Muscle of arm (tissue), 14 donors: Measurements from ENCODE around the gene DNPH1. TPM values are rescaled to one million over a fixed set of nuclear protein-coding genes. Genes with fewer than 3 reads are reported as not detected.

Experiments used
- DNase-seq: peaks from one replicate; pipeline ENCODE4 v3.0.0-alpha.2; 2013
- long read RNA-seq, 11 donors: transcript quantifications; one replicate each; lab custom pipeline, GENCODE V29; 2026
- polyA plus RNA-seq, 12 donors: library from polyadenylated mRNA; unstranded; fragments of 120-200 nt; gene quantifications; one replicate each; pipeline ENCODE4 v1.2.1, GENCODE V29; 2013; ENCODE audit not compliant: insufficient read length in 12 of 12

The DNPH1 gene, protein sequence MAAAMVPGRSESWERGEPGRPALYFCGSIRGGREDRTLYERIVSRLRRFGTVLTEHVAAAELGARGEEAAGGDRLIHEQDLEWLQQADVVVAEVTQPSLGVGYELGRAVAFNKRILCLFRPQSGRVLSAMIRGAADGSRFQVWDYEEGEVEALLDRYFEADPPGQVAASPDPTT
- polyA plus RNA-seq = 10 to 100 TPM in 11 of 12 donors, not detected in 1; 11.6 to 60.2 (median 16.5) TPM
- long read RNA-seq, donor 1, transcript DNPH1-201 (4 exons, 657 nt) = major isoform, 200 of 313 reads
- long read RNA-seq, donor 1, transcript DNPH1-202 (3 exons, 796 nt) = minor isoform, 17 of 313 reads
- long read RNA-seq, donor 1, partial matches to known transcripts = 89 of 313 reads
- long read RNA-seq, donor 1, other reads (novel, unspliced or antisense) = 5 of 313 reads
- long read RNA-seq, donor 2, transcript DNPH1-201 (4 exons, 657 nt) = major isoform, 30 of 37 reads
- long read RNA-seq, donor 2, partial matches to known transcripts = 5 of 37 reads
- long read RNA-seq, donor 2, other reads (novel, unspliced or antisense) = 0 of 37 reads
- long read RNA-seq, donor 3, transcript DNPH1-201 (4 exons, 657 nt) = major isoform, 10 of 12 reads
- long read RNA-seq, donor 3, partial matches to known transcripts = 0 of 12 reads
- long read RNA-seq, donor 3, other reads (novel, unspliced or antisense) = 0 of 12 reads
- long read RNA-seq, donor 4, transcript DNPH1-201 (4 exons, 657 nt) = major isoform, 12 of 23 reads
- long read RNA-seq, donor 4, transcript DNPH1-202 (3 exons, 796 nt) = minor isoform, 5 of 23 reads
- long read RNA-seq, donor 4, partial matches to known transcripts = 6 of 23 reads
- long read RNA-seq, donor 4, other reads (novel, unspliced or antisense) = 0 of 23 reads
- long read RNA-seq, donor 5, transcript DNPH1-201 (4 exons, 657 nt) = major isoform, 46 of 81 reads
- long read RNA-seq, donor 5, transcript DNPH1-202 (3 exons, 796 nt) = minor isoform, 5 of 81 reads
- long read RNA-seq, donor 5, partial matches to known transcripts = 28 of 81 reads
- long read RNA-seq, donor 5, other reads (novel, unspliced or antisense) = 0 of 81 reads
- long read RNA-seq, donor 6, transcript DNPH1-201 (4 exons, 657 nt) = major isoform, 37 of 53 reads
- long read RNA-seq, donor 6, transcript DNPH1-202 (3 exons, 796 nt) = minor isoform, 5 of 53 reads
- long read RNA-seq, donor 6, partial matches to known transcripts = 10 of 53 reads
- long read RNA-seq, donor 6, other reads (novel, unspliced or antisense) = 0 of 53 reads
- long read RNA-seq, donor 7, transcript DNPH1-201 (4 exons, 657 nt) = major isoform, 15 of 27 reads
- long read RNA-seq, donor 7, partial matches to known transcripts = 8 of 27 reads
- long read RNA-seq, donor 7, other reads (novel, unspliced or antisense) = 0 of 27 reads
- long read RNA-seq, donor 8, transcript DNPH1-201 (4 exons, 657 nt) = major isoform, 27 of 56 reads
- long read RNA-seq, donor 8, partial matches to known transcripts = 21 of 56 reads
- long read RNA-seq, donor 8, other reads (novel, unspliced or antisense) = 0 of 56 reads
- long read RNA-seq, donor 9, transcript DNPH1-201 (4 exons, 657 nt) = major isoform, 37 of 52 reads
- long read RNA-seq, donor 9, partial matches to known transcripts = 11 of 52 reads
- long read RNA-seq, donor 9, other reads (novel, unspliced or antisense) = 0 of 52 reads
- long read RNA-seq, donor 10, transcript DNPH1-202 (3 exons, 796 nt) = minor isoform, 8 of 50 reads
- long read RNA-seq, donor 10, transcript DNPH1-201 (4 exons, 657 nt) = major isoform, 28 of 50 reads
- long read RNA-seq, donor 10, partial matches to known transcripts = 14 of 50 reads
- long read RNA-seq, donor 10, other reads (novel, unspliced or antisense) = 0 of 50 reads
- long read RNA-seq, donor 11, transcript DNPH1-201 (4 exons, 657 nt) = major isoform, 37 of 68 reads
- long read RNA-seq, donor 11, transcript DNPH1-202 (3 exons, 796 nt) = minor isoform, 5 of 68 reads
- long read RNA-seq, donor 11, partial matches to known transcripts = 25 of 68 reads
- long read RNA-seq, donor 11, other reads (novel, unspliced or antisense) = 0 of 68 reads

DNA sequence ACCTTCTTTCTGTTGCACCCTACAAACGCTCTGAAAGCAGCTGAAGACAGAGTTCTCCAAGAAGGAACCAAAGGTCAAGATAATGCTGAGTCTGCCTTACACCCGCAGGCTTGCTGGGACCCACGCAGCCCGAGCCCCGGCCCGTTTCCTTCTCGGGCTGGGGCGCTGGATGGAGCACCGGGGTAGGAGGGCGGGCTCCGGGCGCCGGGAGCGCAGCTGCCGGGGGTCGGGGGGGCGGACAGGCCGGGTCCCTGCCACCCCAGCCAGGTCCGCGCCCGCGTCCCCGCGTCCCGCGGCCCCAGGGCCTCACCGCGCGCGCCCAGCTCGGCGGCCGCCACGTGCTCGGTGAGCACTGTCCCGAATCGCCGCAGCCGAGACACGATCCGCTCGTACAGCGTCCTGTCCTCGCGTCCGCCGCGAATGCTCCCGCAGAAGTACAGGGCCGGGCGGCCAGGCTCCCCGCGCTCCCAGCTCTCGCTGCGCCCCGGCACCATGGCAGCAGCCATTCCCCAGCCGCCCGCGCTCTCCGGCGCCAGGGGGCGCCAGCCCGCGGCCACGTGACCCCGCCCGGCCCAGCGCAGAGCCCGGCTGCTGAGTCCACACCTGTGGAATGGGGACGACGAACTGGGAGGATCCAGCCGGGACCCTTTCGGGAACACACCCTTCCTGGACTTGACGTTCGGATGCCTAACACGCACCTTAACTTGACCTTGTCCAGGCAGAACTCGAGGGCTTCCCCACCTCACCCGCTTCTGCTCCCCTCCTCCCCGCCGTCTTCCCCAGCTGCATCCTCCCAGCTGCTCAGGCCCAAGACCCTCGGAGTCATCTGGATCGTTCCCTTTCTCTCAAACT is at the start of gene DNPH1:
TSS of gene DNPH1 (minus strand) at position 531 of the 852 bp plus-strand sequence. CDS start at position 506, 25 bp downstream.
- DNase-seq = peak; percentile 70

DNA sequence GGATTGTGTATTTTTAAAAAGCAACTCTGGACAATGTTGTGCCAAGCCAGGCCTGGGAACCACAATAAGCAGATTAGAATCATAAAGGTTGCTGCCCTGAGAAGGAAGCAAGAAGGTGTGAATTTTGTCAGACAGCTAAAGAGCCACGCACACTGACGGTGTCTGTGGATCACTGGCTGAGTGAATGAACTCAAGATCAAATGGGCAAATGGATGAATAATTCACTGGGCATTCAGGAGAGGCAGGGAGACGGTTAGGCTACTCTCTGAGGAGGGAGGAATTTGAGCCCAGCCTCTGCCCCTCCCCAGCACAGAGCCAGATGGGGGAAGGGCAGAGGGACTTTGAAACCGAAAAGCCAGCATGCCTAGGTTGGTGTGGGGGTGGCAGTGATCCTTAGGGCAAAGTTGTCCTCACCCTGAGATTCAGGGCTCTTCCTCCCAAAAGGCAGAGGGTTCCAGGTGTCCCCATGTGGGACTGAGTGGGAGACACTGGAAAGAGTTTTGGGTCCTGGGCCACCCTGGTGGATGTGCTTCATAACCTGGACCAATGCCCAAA is 49.3 kb upstream of the DNPH1 start:
- no peak for DNase-seq

DNA sequence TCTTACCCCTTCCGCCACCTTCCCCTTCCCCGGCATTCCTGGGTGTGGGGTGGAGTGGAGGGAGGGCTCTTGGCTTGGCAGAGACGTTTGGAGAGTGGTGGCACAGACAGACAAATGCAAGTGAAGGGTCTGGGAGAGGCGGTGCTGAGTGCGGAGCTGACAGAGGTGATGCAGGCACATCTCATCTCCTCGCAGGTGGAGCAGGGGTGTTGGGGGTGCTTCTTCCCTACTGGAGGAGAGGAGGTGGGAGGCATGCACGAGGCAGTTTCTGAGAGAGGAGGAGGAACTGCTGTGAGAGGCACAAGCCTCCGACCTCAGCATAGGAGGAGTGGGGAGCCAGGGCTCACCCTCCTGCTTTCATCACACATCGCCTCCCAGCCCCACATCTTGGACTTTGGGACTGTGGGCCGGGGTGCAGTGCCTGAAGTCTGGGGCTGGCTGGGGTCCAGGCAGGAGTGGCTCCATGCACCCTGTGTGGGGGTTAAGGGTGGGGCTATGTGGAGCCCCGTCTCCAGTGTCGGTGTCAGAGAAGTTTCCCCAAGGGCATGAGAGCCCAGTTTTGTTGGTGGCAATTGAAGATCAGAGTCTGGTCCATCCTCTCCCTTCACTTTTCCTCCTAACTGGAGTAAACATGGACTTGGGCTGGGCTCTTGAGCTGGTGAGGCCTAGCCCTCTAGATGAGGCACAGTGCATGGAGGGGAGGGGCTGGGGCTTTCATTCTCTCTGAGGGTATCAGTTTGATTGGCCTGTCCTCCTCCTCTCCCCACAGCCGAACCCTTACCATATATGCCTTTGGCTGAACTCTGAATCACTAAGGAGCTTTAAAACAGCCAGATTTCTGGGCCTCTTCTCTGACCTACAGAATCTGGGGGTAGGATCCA is 48.6 kb upstream of the DNPH1 start:
- no peak for DNase-seq

DNA sequence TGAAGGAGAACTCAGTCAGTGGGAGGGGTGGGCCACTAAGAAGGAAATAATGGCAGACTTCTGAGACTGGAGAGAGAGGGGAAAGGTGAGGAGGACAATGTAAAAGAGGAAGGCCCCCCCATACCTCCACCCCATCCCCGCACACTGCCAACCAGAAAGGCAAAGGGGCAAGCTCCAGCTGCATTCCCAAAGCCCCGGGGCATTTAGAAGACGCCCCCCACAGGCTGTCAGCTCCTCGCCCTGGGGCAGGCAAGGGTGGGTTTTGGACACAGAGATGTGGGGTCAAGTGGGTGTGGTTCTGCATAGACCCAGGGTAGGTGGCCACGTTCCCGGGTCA is 48.0 kb upstream of the DNPH1 start:
- DNase-seq = no peak

DNA sequence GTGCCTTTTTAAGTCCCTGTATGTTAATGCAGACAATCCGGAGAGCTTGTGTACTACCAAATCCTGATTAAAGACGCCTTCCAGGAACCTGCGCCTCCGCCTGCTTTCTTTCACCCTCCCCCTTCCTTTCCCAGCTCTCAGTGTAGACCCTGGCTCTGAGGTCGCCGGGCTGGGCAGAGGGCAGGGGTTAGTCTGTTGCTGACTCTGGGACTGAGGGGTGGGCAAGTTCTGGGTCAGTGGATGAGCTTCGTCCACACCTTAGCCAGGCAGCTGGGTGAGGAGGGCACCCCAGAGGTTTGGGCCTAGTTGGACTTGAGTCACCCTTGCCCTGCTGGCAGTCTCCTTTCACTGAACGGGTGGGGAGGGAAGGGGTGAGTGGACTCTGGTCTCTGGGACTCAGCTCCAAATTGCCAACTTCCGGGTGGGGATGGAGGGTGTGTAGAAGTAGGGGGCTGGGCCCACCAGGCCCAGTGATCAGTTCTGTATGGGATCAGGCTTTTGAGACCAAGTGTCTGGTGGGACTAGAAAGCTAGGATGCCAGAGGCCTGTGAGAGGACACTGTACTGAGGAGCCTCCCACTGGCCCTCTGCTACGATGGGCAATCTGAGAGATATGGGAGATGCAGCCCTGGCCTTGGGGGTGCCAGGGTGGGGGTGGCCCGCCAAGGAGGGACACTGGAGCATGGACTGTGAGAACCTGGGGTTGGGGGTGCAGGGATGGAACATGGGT is 47.5 kb upstream of the DNPH1 start:
- no peak for DNase-seq

DNA sequence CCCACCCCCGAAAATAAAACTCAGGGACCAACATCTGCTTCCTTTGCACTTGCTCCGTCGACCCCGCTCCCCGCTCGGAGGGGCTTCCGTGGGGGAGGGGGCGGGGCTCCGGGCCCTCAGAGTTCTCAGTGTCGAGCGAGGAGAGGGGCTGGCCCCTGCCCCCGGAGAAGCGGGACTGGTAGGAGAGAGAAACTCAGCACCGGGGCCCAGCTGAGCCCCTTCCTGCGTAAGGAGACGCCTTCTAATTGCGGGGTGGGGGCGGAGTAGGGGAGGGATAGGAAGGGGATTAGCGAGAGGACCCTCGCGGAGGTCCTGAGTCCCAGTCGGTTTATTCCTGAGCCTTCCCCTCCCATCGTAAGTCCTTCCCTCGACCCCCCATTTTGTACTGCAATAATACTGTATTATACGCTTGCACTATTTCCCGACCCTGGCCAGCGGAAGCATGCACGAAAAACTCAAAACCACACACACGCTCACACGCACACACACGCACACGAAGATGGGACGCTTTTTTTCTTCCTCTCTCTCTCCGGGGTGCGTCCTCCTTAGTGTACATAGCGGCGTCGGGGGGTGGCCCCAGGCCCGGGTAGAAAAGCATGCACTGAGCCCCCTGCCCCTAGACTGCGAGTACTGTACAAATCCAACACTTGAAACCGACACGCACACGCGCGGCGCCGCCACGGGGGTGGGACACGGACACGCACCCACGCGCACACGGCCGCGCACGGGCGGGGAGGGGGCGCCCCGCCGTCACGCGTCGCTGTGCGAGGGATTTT is 46.7 kb upstream of the DNPH1 start:
- no peak for DNase-seq

DNA sequence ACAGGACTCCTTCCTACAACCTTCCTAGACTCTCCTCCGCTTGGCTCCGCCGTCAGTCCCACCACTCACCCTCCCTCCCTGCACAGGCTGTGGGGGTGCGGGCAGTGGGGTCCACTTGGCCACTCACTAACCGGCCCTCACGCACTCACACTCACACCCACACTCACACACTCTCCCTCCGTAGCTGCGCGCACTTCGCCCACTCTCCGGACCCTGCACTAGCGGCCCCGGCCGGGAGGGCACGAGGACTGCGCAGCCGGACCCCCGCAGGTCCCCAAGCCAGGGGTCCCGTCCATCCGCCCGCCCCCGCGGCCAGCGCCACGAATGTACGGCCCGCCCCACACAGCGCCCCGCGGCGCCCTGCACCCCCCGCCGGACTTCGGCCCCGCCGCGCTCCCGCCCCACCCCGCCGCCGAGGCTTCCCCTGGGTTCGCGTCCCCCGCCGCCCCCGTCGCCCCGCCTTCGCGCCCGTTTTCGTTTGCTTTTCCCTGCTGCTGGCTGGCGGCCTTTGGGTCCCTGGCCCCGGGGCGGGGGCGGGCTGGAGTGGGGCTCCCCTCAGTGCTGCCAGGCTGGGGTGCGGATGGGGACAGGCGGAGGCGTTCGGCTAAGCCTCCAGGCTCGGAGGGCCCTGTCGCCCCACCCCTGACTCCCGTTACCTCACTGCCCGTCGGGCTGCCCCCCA is 45.8 kb upstream of the DNPH1 start:
- no peak for DNase-seq

DNA sequence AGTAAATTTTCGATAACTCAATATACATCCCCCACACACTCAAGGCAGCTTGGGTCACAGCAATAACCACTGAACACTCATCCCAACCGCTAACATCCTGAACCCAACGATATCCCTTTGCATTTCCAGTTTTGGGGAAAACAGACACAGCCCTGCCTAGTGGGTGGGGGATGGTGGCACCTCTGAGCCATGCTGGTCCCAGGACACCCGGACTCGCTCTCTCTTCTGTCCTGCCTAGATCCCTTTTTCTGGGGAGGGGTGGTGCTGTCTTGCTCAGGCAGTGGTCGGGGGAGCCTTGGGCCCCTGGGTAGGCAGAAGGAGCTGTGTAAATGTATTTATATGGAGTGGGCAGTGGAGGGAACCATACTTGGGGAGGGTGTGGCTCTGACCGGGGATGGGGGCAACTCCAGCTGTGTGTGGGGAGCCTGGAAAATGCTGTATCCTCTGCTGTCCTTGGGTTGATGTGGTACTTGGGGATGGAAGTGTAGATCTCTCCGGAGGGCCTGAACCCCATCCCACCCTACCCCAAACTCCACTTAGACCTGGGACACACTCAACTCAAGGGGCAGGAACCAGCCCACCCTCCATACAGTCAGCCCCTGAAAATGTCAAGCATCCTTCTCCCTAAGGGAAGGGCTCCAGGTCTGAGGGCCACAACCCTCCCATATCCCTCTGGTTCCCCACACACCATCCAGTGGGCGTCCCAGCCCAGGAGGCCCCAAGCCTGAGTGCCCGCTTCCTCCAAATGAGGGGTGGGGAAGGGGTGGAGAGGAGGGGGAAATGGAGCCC is 45.0 kb upstream of the DNPH1 start:
- DNase-seq = no peak

DNA sequence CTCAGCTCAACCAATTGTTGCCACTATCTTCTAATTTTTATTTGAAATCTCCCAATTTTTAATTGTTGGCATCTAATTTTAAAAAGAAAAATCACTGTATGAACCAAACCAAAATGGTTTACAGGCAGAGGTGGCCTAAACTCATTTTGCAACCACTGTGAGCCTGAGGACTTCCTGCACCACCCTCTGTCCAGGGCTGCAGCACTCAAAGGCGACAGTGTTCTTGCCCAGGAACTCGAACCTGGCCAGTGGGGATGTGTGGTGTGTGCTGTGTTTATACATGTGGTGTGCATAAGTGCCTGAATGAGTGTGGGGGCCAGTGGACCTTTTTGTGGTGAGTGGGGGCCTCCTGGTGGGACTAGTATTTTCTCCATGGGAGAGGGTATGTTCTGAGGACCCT is 44.4 kb upstream of the DNPH1 start:
- no peak for DNase-seq

DNA sequence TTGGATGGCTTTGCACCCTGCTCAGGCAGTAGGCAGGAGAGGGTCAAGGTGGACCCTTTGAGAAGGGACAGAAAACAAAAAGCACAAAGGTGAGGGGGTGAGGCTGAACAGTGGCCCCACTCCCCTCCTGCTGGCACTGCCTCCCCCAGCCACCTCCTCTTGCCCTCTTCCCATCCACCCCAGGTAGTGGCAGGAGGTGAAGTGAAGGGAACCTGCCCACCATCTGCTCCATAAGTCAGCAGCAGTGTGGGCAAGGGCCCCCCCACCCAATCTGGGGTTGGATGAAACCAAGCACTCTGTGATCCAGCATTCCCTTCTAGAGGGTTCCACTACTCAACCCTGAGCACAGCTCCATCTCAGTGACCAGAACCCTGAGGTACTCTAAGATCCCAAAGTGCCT is 42.7 kb upstream of the DNPH1 start:
- no peak for DNase-seq

DNA sequence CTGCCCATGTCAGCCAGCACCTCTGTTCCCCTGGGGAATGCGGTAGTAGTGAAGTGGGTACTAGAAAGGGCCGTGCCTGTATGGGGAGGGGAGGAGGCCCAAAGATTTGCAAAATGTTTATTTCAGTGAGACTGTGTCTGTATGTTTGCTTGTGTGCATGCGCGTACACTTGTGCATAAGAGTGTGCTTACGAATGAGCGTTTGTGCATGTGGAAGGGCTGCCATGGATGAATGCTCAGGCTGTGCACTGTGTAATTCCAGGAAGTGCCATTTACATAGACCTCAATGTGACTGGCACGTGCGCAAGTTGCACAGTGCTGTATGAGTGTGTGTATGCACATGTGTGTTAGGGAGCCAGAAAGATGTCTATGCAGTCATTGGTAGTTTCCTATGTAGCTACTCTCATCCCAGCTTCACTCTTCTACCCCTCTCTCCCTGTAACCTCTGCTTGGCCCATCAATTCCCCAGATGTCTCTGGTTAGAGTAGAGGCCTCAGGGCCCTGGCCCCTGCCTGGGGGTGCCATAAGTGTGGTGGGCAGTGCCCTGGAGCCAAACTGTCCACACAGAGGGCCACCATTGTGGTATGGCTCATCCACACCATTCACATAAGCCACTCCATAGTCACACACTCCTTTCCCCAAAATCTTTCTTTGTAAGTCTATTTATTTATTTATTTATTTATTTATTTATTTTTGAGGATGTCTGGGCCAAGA is 42.0 kb upstream of the DNPH1 start:
- DNase-seq = no peak

DNA sequence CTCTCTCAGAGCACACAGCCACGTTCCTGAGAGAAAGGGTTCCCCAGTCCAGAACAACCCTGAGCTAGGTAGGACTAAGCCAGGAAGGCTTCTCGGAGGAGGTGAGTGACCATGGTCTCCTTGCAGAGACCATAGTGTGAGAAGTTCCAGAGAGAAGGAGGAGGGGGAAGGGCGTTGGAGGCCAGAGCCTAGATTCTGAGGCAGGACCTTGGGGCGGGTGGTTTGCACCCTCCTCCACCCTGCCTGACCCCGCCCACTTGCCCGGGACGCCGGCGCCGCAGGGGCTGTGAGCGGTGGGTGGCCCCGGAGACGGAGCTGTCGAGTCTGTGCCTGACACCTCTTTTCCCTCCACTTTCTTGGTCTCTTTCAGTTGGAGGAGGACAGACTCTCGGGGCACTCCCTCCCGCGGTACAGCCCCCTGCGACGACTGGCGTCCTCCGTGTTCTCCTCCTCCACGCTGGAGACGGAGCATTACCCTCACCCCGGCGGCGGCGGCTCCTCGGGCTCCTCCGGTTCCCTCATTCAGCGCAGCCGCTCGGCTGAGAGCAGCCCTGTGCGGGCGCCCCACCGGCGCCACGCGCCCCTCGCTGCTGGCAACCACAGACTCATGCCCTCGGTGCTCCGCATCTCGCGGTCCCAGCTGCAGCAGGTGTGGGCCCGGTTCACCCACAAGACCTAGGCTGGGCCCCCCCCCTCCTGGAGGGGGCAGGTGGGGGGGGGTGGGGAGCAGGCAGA is 40.2 kb upstream of the DNPH1 start:
- no peak for DNase-seq

DNA sequence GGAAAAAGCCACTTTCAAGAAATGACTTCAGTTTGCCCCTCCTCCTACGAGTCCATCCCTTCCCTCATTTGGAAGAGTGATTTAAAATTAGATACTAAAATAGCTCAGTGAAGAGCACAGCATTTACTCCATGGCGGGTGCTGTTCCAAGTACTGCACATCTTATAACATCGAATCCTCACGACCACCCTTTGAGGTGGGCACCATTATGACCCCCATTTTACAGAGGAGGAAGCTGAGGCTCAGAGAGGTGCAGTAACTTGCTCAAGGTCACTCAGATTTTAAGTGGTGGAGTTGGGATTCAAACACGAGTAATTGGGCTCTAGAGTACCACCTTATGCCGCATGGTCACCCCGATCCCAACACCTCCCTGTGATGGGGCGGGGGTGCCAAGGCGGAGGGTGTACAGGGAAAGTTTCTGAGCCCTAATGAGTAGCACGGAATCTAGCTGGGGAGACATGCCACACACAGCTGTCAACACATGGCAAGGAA is 39.5 kb upstream of the DNPH1 start:
- DNase-seq = no peak

DNA sequence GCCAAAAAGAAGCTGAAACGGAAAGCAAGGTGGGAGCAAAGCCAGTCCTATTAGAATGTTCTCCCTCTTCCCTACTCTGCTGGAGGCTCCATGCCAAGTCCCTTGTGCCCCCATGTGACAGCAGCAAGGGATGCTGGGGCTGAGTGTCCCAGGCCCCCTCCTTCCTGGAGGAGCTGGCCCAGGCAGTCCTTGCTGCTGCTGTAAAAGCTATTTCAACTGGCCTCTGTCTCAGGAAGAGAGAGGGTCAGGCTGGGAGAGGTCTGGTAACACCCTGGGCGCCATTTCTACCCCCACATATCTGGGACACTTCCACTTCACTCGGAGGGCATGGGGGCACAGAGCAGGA is 39.0 kb upstream of the DNPH1 start:
- DNase-seq = no peak
